ENCODE results near the gene SYCP2L. TPM values are rescaled to one million over a fixed set of nuclear protein-coding genes. Genes with fewer than 3 reads are reported as not detected.

The SYCP2L gene
- total RNA-seq, 1 experiment from 2014 or later, result 4.9 TPM

GRCh38 chr6:11013721-11014070 is 126.8 kb downstream of the SYCP2L start:
- Histone ChIP-seq H3K27ac (ENCODE audit: low read depth, low read length) (no peak overlapping the region), H4K20me1 (ENCODE audit: insufficient read depth) (no peaks in the 10 kb centered on the region), H3K4me2 (ENCODE audit: low read length) (no peak overlapping the region), H3K79me2 (ENCODE audit: insufficient read depth, low read length) (no peaks in the 10 kb centered on the region), H3K9me3 (ENCODE audit: control insufficient read depth in 1 of 2, insufficient read depth in 1 of 2, low read depth in 1 of 2, low read length in 2 of 2) (no peaks in the 10 kb centered on the region), H3K4me1 (ENCODE audit: control insufficient read depth in 1 of 2, insufficient read depth in 2 of 2, low read length in 2 of 2) (peaks cover 13 to 26% of the 10 kb centered on the region in 2 experiments), H3K4me3 (replicated peaks in 1 of 2; ENCODE audit: low read depth in 1 of 2, low read length in 2 of 2) (no peak overlapping the region), H3K9ac (ENCODE audit: low read length) (no peak overlapping the region), H3K27me3 (ENCODE audit: insufficient read depth, low read length) (no peaks in the 10 kb centered on the region), H3K36me3 (ENCODE audit: control insufficient read depth in 1 of 2, insufficient read depth in 2 of 2, low read length in 2 of 2) (no peaks in the 10 kb centered on the region), H2AFZ (ENCODE audit: low read depth, low read length, poor library complexity, severe bottlenecking) (no peak overlapping the region), H3K9me2 (ENCODE audit: insufficient read depth) (no peaks in the 10 kb centered on the region)
- ATAC-seq (no peak), DNase-seq (ENCODE audit: low read depth, low spot score) (no peak)
- RAD21 ChIA-PET (ENCODE audit: low non-redundant PET in 1 of 2, low total read pairs in 2 of 2, uncharacterized antibody in 2 of 2, unreplicated experiment in 2 of 2), result no interaction called here
- CTCF ChIA-PET, result no interaction called here
- BruUV-seq (replicated peaks), result no TSS peak
- intact Hi-C loops (cut with micrococcal nuclease), result no loop called here
- TF ChIP-seq SIN3A (IDR thresholded peaks at IDR 0.05; ENCODE audit: low read depth) (no peak), CTCF (IDR thresholded peaks at IDR 0.05 in 2 of 3, conservative IDR thresholded peaks at IDR 0.05 in 1 of 3; ENCODE audit: borderline replicate concordance in 1 of 3, insufficient read depth in 1 of 3, low read depth in 2 of 3, low read length in 2 of 3) (0 out of 6 replicates have a peak, but pooled peaks of 1 of the 3 experiments have one; percentile 9)
- POLR2A ChIA-PET, result no interaction called here

- RAD21 ChIA-PET (ENCODE audit: low non-redundant PET in 1 of 2, low total read pairs in 2 of 2, uncharacterized antibody in 2 of 2, unreplicated experiment in 2 of 2), result no interaction called here
- no peaks in the 10 kb centered on the region for H3K9me2 ChIP-seq (ENCODE audit: insufficient read depth)
- H3K9me3 ChIP-seq (ENCODE audit: control insufficient read depth in 1 of 2, insufficient read depth in 1 of 2, low read depth in 1 of 2, low read length in 2 of 2), result no peaks in the 10 kb centered on the region
- H3K9ac ChIP-seq (ENCODE audit: low read length), result no peak overlapping the region
- ATAC-seq (no peak), DNase-seq (ENCODE audit: low read depth, low spot score) (no peak)
- no peak overlapping the region for H3K27ac ChIP-seq (ENCODE audit: low read depth, low read length)
- H4K20me1 ChIP-seq (ENCODE audit: insufficient read depth), result no peaks in the 10 kb centered on the region
- peaks cover 3 to 12% of the 10 kb centered on the region in 2 experiments; a peak in 2 of 4 replicates for H3K4me1 ChIP-seq (ENCODE audit: control insufficient read depth in 1 of 2, insufficient read depth in 2 of 2, low read length in 2 of 2)
- intact Hi-C loops (cut with micrococcal nuclease), result no loop called here
- no peak overlapping the region for H3K4me3 ChIP-seq (replicated peaks in 1 of 2; ENCODE audit: low read depth in 1 of 2, low read length in 2 of 2)
- CTCF ChIA-PET, result no interaction called here
- POLR2A ChIA-PET, result no interaction called here
- no peak overlapping the region for H2AFZ ChIP-seq (ENCODE audit: low read depth, low read length, poor library complexity, severe bottlenecking)
- H3K4me2 ChIP-seq (ENCODE audit: low read length), result no peak overlapping the region
- H3K27me3 ChIP-seq (ENCODE audit: insufficient read depth, low read length), result no peaks in the 10 kb centered on the region
- no peaks in the 10 kb centered on the region for H3K36me3 ChIP-seq (ENCODE audit: control insufficient read depth in 1 of 2, insufficient read depth in 2 of 2, low read length in 2 of 2)
- no peaks in the 10 kb centered on the region for H3K79me2 ChIP-seq (ENCODE audit: insufficient read depth, low read length)
- BruUV-seq (replicated peaks), result no TSS peak
- TF ChIP-seq MAX (IDR thresholded peaks at IDR 0.05) (no peak), SIN3A (IDR thresholded peaks at IDR 0.05; ENCODE audit: low read depth) (no peak), REST (IDR thresholded peaks at IDR 0.05; ENCODE audit: low read depth) (no peak), SP1 (IDR thresholded peaks at IDR 0.05; ENCODE audit: low read depth) (no peak), CEBPB (IDR thresholded peaks at IDR 0.05; ENCODE audit: low read depth) (no peak), JUND (IDR thresholded peaks at IDR 0.05) (no peak), CTCF (IDR thresholded peaks at IDR 0.05 in 2 of 3, conservative IDR thresholded peaks at IDR 0.05 in 1 of 3; ENCODE audit: borderline replicate concordance in 1 of 3, insufficient read depth in 1 of 3, low read depth in 2 of 3, low read length in 2 of 3) (no peak), POLR2A (IDR thresholded peaks at IDR 0.05; ENCODE audit: borderline replicate concordance, extremely low read depth, insufficient read depth, insufficient read length) (no peak), POLR2AphosphoS5 (IDR thresholded peaks at IDR 0.05; ENCODE audit: low read depth, low read length) (no peak), YY1 (IDR thresholded peaks at IDR 0.05; ENCODE audit: extremely low read depth, insufficient replicate concordance, low read depth, low read length) (no peak)
Measured at GRCh38 chr6:11015102-11015501, 128.2 kb downstream of the SYCP2L start.
